WTC11 (cell line): ENCODE data around the gene AURKB. TPM values are rescaled to one million over a fixed set of nuclear protein-coding genes. Genes with fewer than 3 reads are reported as not detected.

ENCODE experiments used
- ATAC-seq: fragments of 200-7000 bp; cut with Tn5 transposase; 2 replicates; pipeline ENCODE4 v1.10.0; 2021; ENCODE audit warnings: mild to moderate bottlenecking, moderate library complexity
- CTCF ChIA-PET: fragments of 300-600 bp; sonication (Branson Sonifier 250); formaldehyde crosslinking; loops from one replicate; lab custom pipeline; 2021; ENCODE audit warnings: antibody characterized with exemption; lab: Charles Lee
- POLR2A ChIA-PET: fragments of 350-600 bp; sonication (Branson Sonifier 250); formaldehyde crosslinking; loops from one replicate; lab custom pipeline; 2021; ENCODE audit warnings: antibody characterized with exemption; lab: Charles Lee
- DNase-seq: peaks from one replicate; pipeline ENCODE4 v3.0.0; 2021; ENCODE audit warnings: low spot score
- H3K27ac Mint-ChIP-seq: 2 replicates; pipeline ENCODE4 v1.8.0; 2021; ENCODE audit warnings: mixed read lengths
- H3K27me3 Mint-ChIP-seq: 2 replicates; pipeline ENCODE4 v1.8.0; 2021; ENCODE audit warnings: low read depth, mild to moderate bottlenecking, moderate library complexity, mixed read lengths
- H3K36me3 Mint-ChIP-seq: 2 replicates; pipeline ENCODE4 v1.8.0; 2021; ENCODE audit warnings: mixed read lengths
- H3K4me1 Mint-ChIP-seq: 2 replicates; pipeline ENCODE4 v1.8.0; 2022; ENCODE audit warnings: mixed read lengths
- H3K4me3 Mint-ChIP-seq: 2 replicates; pipeline ENCODE4 v1.8.0; 2021; ENCODE audit warnings: mild to moderate bottlenecking, moderate library complexity, mixed read lengths
- H3K9me3 Mint-ChIP-seq: 2 replicates; pipeline ENCODE4 v1.8.0; 2021; ENCODE audit warnings: mixed read lengths
- CREM ChIP-seq: sonication (generic); formaldehyde crosslinking; IDR thresholded peaks from 2 replicates; pipeline ENCODE4 v1.8.1; 2022; ENCODE audit warnings: mild to moderate bottlenecking, missing genetic modification reagents, moderate library complexity
- ETV6 ChIP-seq: sonication (generic); formaldehyde crosslinking; IDR thresholded peaks from 2 replicates; pipeline ENCODE4 v1.8.1; 2022; ENCODE audit warnings: mild to moderate bottlenecking, missing genetic modification reagents
- MYBL2 ChIP-seq: sonication (generic); formaldehyde crosslinking; IDR thresholded peaks from 2 replicates; pipeline ENCODE4 v1.8.1; 2023; ENCODE audit warnings: mild to moderate bottlenecking, moderate library complexity, missing genetic modification reagents
- NFATC4 ChIP-seq: fragments of 250-450 bp; sonication (Bioruptor Pico); IDR thresholded peaks from 2 replicates; pipeline ENCODE4 v1.9.0; 2021; ENCODE audit warnings: mild to moderate bottlenecking
- ZNF232 ChIP-seq: sonication (generic); formaldehyde crosslinking; IDR thresholded peaks from 2 replicates; pipeline ENCODE4 v1.8.0; 2022; ENCODE audit warnings: mild to moderate bottlenecking, missing genetic modification reagents
- ZNF671 ChIP-seq: fragments of 250-450 bp; sonication (Bioruptor Pico); IDR thresholded peaks from 2 replicates; pipeline ENCODE4 v1.8.0; 2021; ENCODE audit warnings: mild to moderate bottlenecking
- total RNA-seq: library from RNA; stranded (reverse); gene quantifications from 3 replicates; pipeline ENCODE4 v1.2.3, GENCODE V29; 2021
- TF ChIP-seq, protein P1 (sequence below): sonication (generic); formaldehyde crosslinking; IDR thresholded peaks from 2 replicates; pipeline ENCODE4 v1.8.1; 2023; ENCODE audit warnings: mild to moderate bottlenecking, missing genetic modification reagents, borderline replicate concordance
- TF ChIP-seq, protein P2 (sequence below): sonication (generic); formaldehyde crosslinking; IDR thresholded peaks from 2 replicates; pipeline ENCODE4 v1.8.0; 2022; ENCODE audit warnings: missing genetic modification reagents

The AURKB gene
- total RNA-seq, 1 experiment from 2014 or later, result 215 TPM

DNA sequence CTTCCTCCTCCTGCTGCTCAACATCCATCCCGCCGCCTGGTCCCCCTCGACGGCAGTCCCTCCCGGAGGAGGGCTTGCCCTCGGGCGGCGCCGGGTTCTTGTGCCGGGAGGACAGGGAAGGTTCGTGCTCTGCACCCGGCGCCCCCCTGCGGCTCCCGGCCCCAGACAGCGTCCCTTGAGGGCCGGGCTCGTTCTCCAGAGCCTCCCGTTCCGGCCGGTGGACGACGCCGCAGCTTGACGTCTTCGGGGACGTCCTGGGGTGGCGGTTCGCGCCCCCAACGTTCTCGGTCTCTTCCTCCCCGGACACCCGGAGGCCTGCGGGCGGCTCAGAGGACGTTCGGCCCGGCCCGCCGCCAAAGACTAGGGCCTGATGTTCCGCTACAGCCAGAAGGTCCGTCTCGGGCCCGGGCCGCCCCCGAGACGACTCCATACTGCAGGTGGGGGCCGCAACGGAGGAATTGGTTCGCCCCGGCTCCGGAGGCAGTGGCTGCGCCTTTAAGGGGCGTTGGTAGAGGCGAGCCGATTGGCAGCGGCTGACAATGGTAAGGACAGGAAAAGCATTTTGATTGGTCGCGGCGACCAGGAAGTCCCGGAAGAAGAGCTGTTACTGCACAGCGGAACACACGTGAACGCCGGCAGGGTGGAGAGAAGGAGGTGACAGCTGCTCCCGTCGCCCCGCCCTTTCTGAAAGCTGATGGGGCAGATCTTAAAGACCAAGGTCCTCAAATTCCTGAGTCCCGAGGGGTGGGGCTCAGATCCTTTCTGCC, 20.5 kb downstream of the AURKB start, which contains the start of gene BORCS6 (continued):
- TF ChIP-seq, protein P1, sequence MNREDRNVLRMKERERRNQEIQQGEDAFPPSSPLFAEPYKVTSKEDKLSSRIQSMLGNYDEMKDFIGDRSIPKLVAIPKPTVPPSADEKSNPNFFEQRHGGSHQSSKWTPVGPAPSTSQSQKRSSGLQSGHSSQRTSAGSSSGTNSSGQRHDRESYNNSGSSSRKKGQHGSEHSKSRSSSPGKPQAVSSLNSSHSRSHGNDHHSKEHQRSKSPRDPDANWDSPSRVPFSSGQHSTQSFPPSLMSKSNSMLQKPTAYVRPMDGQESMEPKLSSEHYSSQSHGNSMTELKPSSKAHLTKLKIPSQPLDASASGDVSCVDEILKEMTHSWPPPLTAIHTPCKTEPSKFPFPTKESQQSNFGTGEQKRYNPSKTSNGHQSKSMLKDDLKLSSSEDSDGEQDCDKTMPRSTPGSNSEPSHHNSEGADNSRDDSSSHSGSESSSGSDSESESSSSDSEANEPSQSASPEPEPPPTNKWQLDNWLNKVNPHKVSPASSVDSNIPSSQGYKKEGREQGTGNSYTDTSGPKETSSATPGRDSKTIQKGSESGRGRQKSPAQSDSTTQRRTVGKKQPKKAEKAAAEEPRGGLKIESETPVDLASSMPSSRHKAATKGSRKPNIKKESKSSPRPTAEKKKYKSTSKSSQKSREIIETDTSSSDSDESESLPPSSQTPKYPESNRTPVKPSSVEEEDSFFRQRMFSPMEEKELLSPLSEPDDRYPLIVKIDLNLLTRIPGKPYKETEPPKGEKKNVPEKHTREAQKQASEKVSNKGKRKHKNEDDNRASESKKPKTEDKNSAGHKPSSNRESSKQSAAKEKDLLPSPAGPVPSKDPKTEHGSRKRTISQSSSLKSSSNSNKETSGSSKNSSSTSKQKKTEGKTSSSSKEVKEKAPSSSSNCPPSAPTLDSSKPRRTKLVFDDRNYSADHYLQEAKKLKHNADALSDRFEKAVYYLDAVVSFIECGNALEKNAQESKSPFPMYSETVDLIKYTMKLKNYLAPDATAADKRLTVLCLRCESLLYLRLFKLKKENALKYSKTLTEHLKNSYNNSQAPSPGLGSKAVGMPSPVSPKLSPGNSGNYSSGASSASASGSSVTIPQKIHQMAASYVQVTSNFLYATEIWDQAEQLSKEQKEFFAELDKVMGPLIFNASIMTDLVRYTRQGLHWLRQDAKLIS, result no peak
- TF ChIP-seq ETV6, result no peak
- TF ChIP-seq ZNF232 (CRISPR knock-in tag), result no peak

DNA sequence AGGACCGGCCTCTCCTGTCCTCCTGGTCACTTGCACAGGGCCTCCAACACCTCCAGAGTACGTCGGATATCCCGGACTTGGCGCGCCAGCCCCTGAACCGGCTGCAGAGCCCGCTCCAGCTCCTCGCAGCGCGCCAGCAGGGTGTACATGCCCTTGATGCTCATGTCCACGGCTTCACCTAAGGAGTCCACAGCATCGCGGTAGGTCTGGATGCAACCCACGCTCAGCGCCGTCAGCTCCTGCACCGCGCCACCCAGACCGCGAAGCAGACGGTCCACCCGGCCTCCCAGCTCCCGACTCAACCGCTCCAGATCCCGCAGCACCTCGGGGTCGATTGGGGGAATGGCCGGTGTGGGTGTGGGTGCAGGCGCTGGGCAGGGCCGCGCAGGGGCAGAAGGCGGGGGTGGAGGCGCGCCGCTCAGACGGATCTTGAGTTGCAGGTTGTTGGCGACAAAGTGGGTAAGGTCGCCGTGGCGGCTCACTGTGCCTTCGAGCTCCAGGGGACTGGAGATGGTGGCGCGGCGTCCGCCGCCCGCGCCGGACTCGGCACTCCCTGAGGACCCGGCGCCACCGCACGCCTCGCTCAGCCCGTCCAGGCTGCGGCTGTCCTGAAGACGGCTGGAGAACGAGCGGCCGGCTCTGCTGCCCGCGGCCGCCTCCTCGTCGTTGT, 21.2 kb downstream of the AURKB start:
- H3K36me3 Mint-ChIP-seq, result no peaks in the 10 kb centered on the region
- ATAC-seq, result no peak
- no peak overlapping the region for H3K27ac Mint-ChIP-seq
- ChIA-PET POLR2A (interaction anchor here (0.9 to 2.3 kb wide), 4 partner anchors 21 to 35 kb away, joined by 3 to 16 read pairs (median 4); partner anchors contain the start of gene AURKB), CTCF (interaction anchor here (1.3 to 3.8 kb wide), 5 partner anchors 21 to 132 kb away, joined by 4 to 24 read pairs (median 5); partner anchors contain the start of gene AURKB)
- peaks cover 7% of the 10 kb centered on the region for H3K4me1 Mint-ChIP-seq
- no peak for DNase-seq
- TF ChIP-seq CREM (CRISPR knock-in tag), result no peak
- TF ChIP-seq, protein P2, sequence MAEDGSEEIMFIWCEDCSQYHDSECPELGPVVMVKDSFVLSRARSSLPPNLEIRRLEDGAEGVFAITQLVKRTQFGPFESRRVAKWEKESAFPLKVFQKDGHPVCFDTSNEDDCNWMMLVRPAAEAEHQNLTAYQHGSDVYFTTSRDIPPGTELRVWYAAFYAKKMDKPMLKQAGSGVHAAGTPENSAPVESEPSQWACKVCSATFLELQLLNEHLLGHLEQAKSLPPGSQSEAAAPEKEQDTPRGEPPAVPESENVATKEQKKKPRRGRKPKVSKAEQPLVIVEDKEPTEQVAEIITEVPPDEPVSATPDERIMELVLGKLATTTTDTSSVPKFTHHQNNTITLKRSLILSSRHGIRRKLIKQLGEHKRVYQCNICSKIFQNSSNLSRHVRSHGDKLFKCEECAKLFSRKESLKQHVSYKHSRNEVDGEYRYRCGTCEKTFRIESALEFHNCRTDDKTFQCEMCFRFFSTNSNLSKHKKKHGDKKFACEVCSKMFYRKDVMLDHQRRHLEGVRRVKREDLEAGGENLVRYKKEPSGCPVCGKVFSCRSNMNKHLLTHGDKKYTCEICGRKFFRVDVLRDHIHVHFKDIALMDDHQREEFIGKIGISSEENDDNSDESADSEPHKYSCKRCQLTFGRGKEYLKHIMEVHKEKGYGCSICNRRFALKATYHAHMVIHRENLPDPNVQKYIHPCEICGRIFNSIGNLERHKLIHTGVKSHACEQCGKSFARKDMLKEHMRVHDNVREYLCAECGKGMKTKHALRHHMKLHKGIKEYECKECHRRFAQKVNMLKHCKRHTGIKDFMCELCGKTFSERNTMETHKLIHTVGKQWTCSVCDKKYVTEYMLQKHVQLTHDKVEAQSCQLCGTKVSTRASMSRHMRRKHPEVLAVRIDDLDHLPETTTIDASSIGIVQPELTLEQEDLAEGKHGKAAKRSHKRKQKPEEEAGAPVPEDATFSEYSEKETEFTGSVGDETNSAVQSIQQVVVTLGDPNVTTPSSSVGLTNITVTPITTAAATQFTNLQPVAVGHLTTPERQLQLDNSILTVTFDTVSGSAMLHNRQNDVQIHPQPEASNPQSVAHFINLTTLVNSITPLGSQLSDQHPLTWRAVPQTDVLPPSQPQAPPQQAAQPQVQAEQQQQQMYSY (CRISPR knock-in tag), result peak; percentile 27; the same call in 1 of the 2 replicates
- H3K4me3 Mint-ChIP-seq, result no peak overlapping the region
- H3K9me3 Mint-ChIP-seq, result no peaks in the 10 kb centered on the region
- H3K27me3 Mint-ChIP-seq, result no peaks in the 10 kb centered on the region; the same call in 1 of the 2 replicates

DNA sequence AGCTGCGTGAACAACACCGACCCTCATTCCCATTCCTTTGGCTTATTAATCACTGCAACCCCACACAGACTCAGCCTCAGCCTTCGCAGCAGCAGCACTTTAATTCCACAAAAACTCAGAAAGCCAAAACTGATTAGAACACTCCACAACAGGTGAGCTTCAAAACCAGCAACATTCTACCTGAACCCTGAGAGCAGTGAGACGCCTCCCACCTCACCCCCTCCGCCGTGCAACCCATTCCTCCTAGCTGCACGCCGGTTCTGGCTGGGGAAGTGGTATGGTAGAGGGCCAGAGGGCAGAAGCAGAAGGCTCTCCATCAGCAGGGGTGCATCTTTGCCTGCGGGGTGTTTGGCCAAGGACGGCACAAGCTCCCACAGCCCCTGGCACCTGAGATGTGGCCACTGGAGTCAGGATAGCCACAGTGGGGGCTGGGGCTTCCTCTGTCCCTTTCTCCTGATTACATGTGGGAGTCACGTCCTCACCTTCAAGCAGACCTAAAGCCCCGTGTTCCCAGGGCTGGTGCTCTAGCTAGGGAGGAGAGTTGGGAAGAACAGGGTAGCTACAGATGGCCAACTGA, 22.0 kb downstream of the AURKB start:
- Mint-ChIP-seq H3K27ac (no peak overlapping the region), H3K4me1 (peaks cover 12% of the 10 kb centered on the region), H3K9me3 (no peaks in the 10 kb centered on the region), H3K36me3 (no peaks in the 10 kb centered on the region), H3K27me3 (no peaks in the 10 kb centered on the region; the same call in 1 of the 2 replicates), H3K4me3 (no peak overlapping the region)
- DNase-seq (no peak), ATAC-seq (no peak)
- POLR2A ChIA-PET, result interaction anchor here (0.9 to 2.3 kb wide), 4 partner anchors 22 to 66 kb away, joined by 3 to 16 read pairs (median 3); partner anchors contain the start of gene AURKB
- CTCF ChIA-PET, result interaction anchor here (1.4 to 3.8 kb wide), 3 partner anchors 34 to 131 kb away, joined by 4 to 24 read pairs (median 4); no protein-coding TSS in a partner anchor
- no peak for TF ChIP-seq NFATC4
- TF ChIP-seq ZNF671 (CRISPR knock-in tag), result no peak
- TF ChIP-seq MYBL2 (CRISPR knock-in tag), result 0 out of 2 replicates have a peak, but pooled peaks have one; percentile 23
- TF ChIP-seq, all 79 proteins: peak for 1
